MCF 10A (cell line): ENCODE data around the gene DTD1. TPM values are rescaled to one million over a fixed set of nuclear protein-coding genes. Genes with fewer than 3 reads are reported as not detected.
"Not testable (repeated sequence)": the region's sequence is repeated elsewhere in the genome, so short reads cannot be mapped to it uniquely, and the experiment has no call there.

Source experiments
- BruUV-seq: library from RNA; stranded (reverse); fragments of 400-500 nt; replicated peaks from 2 replicates; lab custom pipeline; 2021; lab: Mats Ljungman, UMichigan
- CTCF ChIA-PET: fragments of 300-600 bp; sonication (Branson Sonifier 250); formaldehyde crosslinking; extraction: SDS; loops from one replicate; lab custom pipeline; 2021; ENCODE audit warnings: antibody characterized with exemption, inconsistent platforms; lab: Yijun Ruan, JAX
- POLR2A ChIA-PET: fragments of 300-600, 350-650 bp; sonication (Branson Sonifier 250); formaldehyde crosslinking; extraction: SDS; loops from one replicate; lab custom pipeline; 2020; ENCODE audit warnings: antibody characterized with exemption, inconsistent platforms; lab: Yijun Ruan, JAX
- DNase-seq: peaks from one replicate; pipeline ENCODE4 v3.0.0-alpha.2; 2018; ENCODE audit not compliant: unreplicated experiment
- H3K27ac Mint-ChIP-seq: one replicate; pipeline ENCODE4 v1.8.0; 2022; ENCODE audit warnings: mild to moderate bottlenecking, low read depth, mixed read lengths; ENCODE audit not compliant: unreplicated experiment
- H3K27me3 Mint-ChIP-seq: one replicate; pipeline ENCODE4 v1.8.0; 2022; ENCODE audit warnings: mixed read lengths; ENCODE audit not compliant: insufficient read depth, unreplicated experiment
- H3K36me3 Mint-ChIP-seq: one replicate; pipeline ENCODE4 v1.8.0; 2022; ENCODE audit warnings: mild to moderate bottlenecking, moderate library complexity, mixed read lengths; ENCODE audit not compliant: insufficient read depth, unreplicated experiment
- H3K4me1 Mint-ChIP-seq: one replicate; pipeline ENCODE4 v1.8.0; 2022; ENCODE audit warnings: mixed read lengths; ENCODE audit not compliant: insufficient read depth, unreplicated experiment
- H3K4me3 Mint-ChIP-seq: one replicate; pipeline ENCODE4 v1.8.0; 2022; ENCODE audit warnings: mild to moderate bottlenecking, moderate library complexity, mixed read lengths; ENCODE audit not compliant: unreplicated experiment
- H3K9me3 Mint-ChIP-seq: one replicate; pipeline ENCODE4 v1.8.0; 2022; ENCODE audit warnings: mixed read lengths; ENCODE audit not compliant: unreplicated experiment
- intact Hi-C: fragments of 100-400 bp; cut with micrococcal nuclease; formaldehyde crosslinking; loops from 2 replicates; pipeline ENCODE4 v1.14.1; 2022
- total RNA-seq: library from RNA; stranded (reverse); gene quantifications from 2 replicates; pipeline ENCODE4 v1.2.3, GENCODE V29; 2022
- TF ChIP-seq, protein P1 (sequence below): fragments of 200-600 bp; IDR thresholded peaks from one replicate; pipeline ENCODE4 v1.8.0; 2022; ENCODE audit warnings: antibody characterized with exemption, mild to moderate bottlenecking; ENCODE audit not compliant: unreplicated experiment

Gene DTD1
- total RNA-seq, 1 experiment from 2014 or later, result 101 TPM

DNA sequence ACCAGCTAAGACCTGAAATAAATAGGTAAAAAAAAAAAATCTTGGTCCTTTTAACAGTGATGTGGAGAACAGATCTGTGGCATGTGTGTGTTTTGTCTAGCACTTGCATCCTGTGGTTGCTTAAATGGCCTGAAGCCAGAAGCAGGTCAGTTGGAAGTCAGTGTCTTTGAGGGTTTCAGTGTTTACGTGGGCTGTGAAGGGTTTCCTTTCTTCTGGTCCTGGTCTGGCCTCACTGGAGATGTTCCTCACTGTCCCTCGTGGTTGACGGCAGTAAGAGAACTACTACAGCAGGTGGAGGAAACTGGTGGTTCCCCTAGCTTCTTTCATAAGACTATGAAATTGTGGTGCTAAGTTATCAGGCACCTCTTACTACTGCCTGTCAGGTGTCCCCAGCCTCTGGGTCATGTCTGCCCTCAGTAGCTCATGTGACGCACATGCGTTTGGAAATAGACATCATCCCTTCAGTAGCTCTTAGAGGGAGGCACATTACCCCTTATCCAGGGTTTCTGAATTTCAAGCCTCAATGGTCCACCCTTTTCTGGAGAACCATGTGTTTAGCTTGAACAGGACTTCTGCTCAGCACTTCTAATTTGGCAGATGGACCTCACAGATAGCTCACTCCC lies 166.3 kb downstream of the DTD1 start:
- Mint-ChIP-seq H3K36me3 (no peaks in the 10 kb centered on the region), H3K4me3 (no peak overlapping the region), H3K9me3 (no peaks in the 10 kb centered on the region), H3K4me1 (no peaks in the 10 kb centered on the region), H3K27ac (no peak overlapping the region), H3K27me3 (no peaks in the 10 kb centered on the region)
- DNase-seq, result no peak
- BruUV-seq, result no TSS peak
- ChIA-PET POLR2A (interaction anchor here (0.8 kb wide), 1 partner anchor 99 kb away, joined by 4 read pairs; no protein-coding TSS in a partner anchor), CTCF (interaction anchor here (0.5 to 1.1 kb wide), 6 partner anchors 8 to 881 kb away, joined by 3 to 4 read pairs (median 3); no protein-coding TSS in a partner anchor)
- TF ChIP-seq, protein P1, sequence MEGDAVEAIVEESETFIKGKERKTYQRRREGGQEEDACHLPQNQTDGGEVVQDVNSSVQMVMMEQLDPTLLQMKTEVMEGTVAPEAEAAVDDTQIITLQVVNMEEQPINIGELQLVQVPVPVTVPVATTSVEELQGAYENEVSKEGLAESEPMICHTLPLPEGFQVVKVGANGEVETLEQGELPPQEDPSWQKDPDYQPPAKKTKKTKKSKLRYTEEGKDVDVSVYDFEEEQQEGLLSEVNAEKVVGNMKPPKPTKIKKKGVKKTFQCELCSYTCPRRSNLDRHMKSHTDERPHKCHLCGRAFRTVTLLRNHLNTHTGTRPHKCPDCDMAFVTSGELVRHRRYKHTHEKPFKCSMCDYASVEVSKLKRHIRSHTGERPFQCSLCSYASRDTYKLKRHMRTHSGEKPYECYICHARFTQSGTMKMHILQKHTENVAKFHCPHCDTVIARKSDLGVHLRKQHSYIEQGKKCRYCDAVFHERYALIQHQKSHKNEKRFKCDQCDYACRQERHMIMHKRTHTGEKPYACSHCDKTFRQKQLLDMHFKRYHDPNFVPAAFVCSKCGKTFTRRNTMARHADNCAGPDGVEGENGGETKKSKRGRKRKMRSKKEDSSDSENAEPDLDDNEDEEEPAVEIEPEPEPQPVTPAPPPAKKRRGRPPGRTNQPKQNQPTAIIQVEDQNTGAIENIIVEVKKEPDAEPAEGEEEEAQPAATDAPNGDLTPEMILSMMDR, result no peak
- intact Hi-C loops, result no loop called here

DNA sequence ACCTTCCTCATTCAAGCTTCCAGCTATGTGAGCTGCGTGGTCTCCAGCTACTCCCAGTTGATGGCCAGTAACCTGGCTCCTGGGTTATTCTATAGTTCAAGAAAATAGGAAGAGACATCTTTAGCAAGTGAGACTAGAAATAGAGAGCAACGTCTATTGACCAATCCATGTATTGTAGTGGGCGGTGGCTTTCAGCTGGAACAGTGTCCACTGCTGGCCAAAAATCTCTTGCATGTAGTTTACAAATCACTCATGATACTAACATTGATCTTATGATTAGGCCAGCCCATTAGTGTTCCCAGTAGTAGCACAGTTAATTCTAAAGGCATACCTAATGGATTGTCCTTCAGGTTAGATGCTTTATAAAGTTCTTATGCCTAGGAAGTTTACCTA lies 166.8 kb downstream of the DTD1 start:
- CTCF ChIA-PET, result interaction anchor here (0.6 to 1.1 kb wide), 3 partner anchors 10 to 80 kb away, joined by 3 read pairs; no protein-coding TSS in a partner anchor
- intact Hi-C loops, result no loop called here
- Mint-ChIP-seq H3K4me1 (no peaks in the 10 kb centered on the region), H3K36me3 (no peaks in the 10 kb centered on the region), H3K27me3 (no peaks in the 10 kb centered on the region), H3K4me3 (no peak overlapping the region), H3K27ac (no peak overlapping the region), H3K9me3 (no peaks in the 10 kb centered on the region)
- TF ChIP-seq, protein P1, result no peak
- POLR2A ChIA-PET, result interaction anchor here (0.8 kb wide), 1 partner anchor 100 kb away, joined by 4 read pairs; no protein-coding TSS in a partner anchor
- DNase-seq, result no peak
- no TSS peak for BruUV-seq

DNA sequence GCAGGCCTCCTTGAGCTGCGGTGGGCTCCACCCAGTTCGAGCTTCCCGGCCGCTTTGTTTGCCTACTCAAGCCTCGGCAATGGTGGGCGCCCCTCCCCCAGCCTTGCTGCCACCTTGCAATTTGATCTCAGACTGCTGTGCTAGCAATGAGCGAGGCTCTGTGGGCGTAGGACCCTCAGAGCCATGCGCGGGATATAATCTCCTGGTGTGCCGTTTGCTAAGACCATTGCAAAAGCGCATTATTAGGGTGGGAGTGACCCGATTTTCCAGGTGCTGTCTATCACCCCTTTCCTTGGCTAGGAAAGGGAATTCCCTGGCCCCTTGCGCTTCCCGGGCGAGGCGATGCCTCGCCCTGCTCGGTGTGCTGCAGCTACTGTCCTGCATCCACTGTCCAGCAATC lies 173.0 kb downstream of the DTD1 start:
- H3K9me3 Mint-ChIP-seq, BruUV-seq, intact Hi-C loops, POLR2A ChIA-PET, H3K4me1 Mint-ChIP-seq, H3K27ac Mint-ChIP-seq, H3K27me3 Mint-ChIP-seq, H3K4me3 Mint-ChIP-seq, DNase-seq: not testable (repeated sequence)
- CTCF ChIA-PET, result interaction anchor here (0.7 kb wide), 1 partner anchor 10 kb away, joined by 4 read pairs; no protein-coding TSS in a partner anchor
- H3K36me3 Mint-ChIP-seq, result peaks cover 11% of the 10 kb centered on the region

DNA sequence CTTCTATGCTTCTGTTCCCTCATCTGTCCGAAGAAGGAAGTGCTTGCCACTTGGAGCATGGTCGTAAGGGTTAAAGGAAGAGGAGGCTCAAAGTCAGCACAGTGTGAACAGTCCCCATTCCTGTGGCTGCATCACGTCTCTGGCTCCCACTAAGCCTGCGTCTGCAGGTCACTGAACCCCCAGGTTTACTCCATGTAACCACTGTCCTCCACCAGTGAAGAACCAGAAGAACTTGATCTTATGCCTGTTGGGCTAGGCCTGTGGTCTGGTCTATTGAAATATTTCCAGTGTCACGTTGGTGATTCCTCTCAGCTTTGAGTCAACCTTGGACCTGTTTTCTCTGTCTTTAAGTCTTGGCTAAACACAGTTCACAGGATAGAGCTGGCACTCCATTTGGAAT lies 179.8 kb downstream of the DTD1 start:
- Mint-ChIP-seq H3K4me3 (no peak overlapping the region), H3K27me3 (no peaks in the 10 kb centered on the region), H3K4me1 (no peaks in the 10 kb centered on the region), H3K27ac (no peak overlapping the region), H3K9me3 (no peaks in the 10 kb centered on the region), H3K36me3 (peaks cover 7% of the 10 kb centered on the region)
- DNase-seq, result no peak
- POLR2A ChIA-PET, result no interaction called here
- BruUV-seq, result no TSS peak
- TF ChIP-seq, protein P1, result no peak
- intact Hi-C loops, result no loop called here
- CTCF ChIA-PET, result interaction anchor here (1.1 kb wide), 1 partner anchor 26 kb away, joined by 3 read pairs; no protein-coding TSS in a partner anchor
